ENCODE data around the gene CHST1. TPM values are rescaled to one million over a fixed set of nuclear protein-coding genes. Genes with fewer than 3 reads are reported as not detected.

The CHST1 gene
- total RNA-seq, 3 donors from 2014 or later (not counting 1 experiment from before 2014, with no cell fraction given), result not detected

DNA sequence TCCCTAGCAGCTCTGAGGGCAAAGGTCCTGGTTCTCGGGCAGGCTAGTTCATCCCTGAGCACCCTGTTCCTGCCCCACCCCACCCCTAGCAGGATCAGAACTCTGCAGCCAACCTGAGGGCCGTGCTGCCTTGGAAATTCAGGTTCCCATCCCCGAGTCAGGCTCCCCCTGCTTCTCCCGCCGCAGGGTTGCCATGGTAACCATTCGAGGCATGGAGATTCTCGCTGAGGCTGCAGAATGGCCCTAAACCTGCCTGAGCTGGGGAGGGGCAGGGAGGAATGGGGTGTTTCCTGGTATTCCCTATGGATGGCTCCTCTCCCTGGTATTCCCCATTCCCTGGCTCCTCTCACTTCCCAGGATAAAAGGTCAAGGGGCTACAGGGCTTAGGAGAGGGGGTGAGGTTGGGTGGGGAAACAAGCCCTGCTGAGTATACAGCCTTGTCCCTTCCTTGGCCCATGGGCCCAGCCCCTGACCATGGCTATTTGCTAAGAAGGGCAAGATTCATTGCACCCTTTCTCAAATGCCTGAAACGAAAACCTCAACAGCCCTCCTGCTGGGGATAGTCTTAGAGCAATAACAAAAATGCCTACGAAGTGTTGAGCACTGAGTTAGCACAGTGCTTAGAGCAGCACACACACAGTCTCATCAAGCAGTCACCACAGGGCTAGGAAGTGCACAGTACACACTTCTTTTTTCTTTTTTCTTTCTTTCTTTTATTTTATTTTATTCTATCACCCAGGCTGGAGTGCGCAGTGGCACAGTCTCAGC, 58.7 kb downstream of the CHST1 start:
- no peaks in the 10 kb centered on the region for H3K4me1 ChIP-seq (ENCODE audit: control insufficient read depth, insufficient read depth, low read length)
- H3K9me3 Mint-ChIP-seq, result peaks cover 0 to 3% of the 10 kb centered on the region in 2 donors
- no peak for DNase-seq
- no peak overlapping the region for H3K27ac Mint-ChIP-seq
- no peak overlapping the region for H3K27ac ChIP-seq (ENCODE audit: low read length)
- no peaks in the 10 kb centered on the region for H3K36me3 Mint-ChIP-seq
- no peaks in the 10 kb centered on the region for H3K9me3 ChIP-seq (ENCODE audit: control insufficient read depth, insufficient read depth, low read length)
- H3K4me3 Mint-ChIP-seq, result no peak overlapping the region
- H3K4me3 ChIP-seq (ENCODE audit: low read length), result no peak overlapping the region
- intact Hi-C loops (cut with micrococcal nuclease), result no loop called here
- peaks cover 25 to 48% of the 10 kb centered on the region in 2 donors for H3K27me3 Mint-ChIP-seq (ENCODE audit: low read depth in 2 of 2)
- TF ChIP-seq CTCF (IDR thresholded peaks at IDR 0.05), result no peak
- H3K36me3 ChIP-seq (ENCODE audit: control insufficient read depth, insufficient read depth, low read length), result no peaks in the 10 kb centered on the region
- WGBS (ENCODE audit: insufficient coverage), result 21% methylated on average over 10 of the region's 10 CpGs
- no peaks in the 10 kb centered on the region for H3K27me3 ChIP-seq (ENCODE audit: control insufficient read depth, insufficient read depth, low read length)
- H3K4me1 Mint-ChIP-seq, result no peaks in the 10 kb centered on the region
- no peak for ATAC-seq

DNA sequence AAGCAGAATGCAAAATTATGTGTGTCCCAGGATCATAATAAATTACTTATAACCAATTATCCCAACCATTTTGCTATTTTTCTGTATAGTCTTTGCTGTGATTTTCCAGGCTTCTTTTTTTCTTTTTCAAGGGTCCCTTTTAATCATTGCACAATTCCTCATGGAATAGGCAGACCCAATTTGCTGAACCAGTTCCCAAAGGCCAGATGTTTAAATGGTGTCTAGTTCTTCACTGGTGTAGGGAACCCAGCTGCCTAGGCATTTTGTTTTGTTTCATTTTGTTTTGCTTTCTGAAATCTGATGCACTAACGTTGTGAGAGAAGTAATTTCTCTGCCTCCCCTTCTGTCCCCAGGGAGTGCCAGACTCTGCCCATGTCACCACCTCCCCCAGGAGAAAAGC, 60.4 kb downstream of the CHST1 start:
- no peaks in the 10 kb centered on the region for H3K4me1 ChIP-seq (ENCODE audit: control insufficient read depth, insufficient read depth, low read length)
- Mint-ChIP-seq H3K4me1 (no peaks in the 10 kb centered on the region), H3K27ac (no peak overlapping the region), H3K4me3 (no peak overlapping the region), H3K36me3 (no peaks in the 10 kb centered on the region), H3K9me3 (peaks cover 0 to 3% of the 10 kb centered on the region in 2 donors), H3K27me3 (ENCODE audit: low read depth in 2 of 2) (peaks cover 23 to 51% of the 10 kb centered on the region in 2 donors)
- DNase-seq, result no peak
- no peaks in the 10 kb centered on the region for H3K9me3 ChIP-seq (ENCODE audit: control insufficient read depth, insufficient read depth, low read length)
- no peak overlapping the region for H3K4me3 ChIP-seq (ENCODE audit: low read length)
- TF ChIP-seq CTCF (IDR thresholded peaks at IDR 0.05), result no peak
- no peak overlapping the region for H3K27ac ChIP-seq (ENCODE audit: low read length)
- ATAC-seq, result no peak
- H3K27me3 ChIP-seq (ENCODE audit: control insufficient read depth, insufficient read depth, low read length), result no peaks in the 10 kb centered on the region
- intact Hi-C loops (cut with micrococcal nuclease), result no loop called here
- no peaks in the 10 kb centered on the region for H3K36me3 ChIP-seq (ENCODE audit: control insufficient read depth, insufficient read depth, low read length)
- no CpG with 5 or more reads among the region's 1 CpG for WGBS (ENCODE audit: insufficient coverage)

GRCh38 chr11:45603946-45604682, 61.3 kb downstream of the CHST1 start:
- no peak for TF ChIP-seq CTCF (IDR thresholded peaks at IDR 0.05)
- H3K27ac Mint-ChIP-seq, result no peak overlapping the region
- H3K9me3 Mint-ChIP-seq, result peaks cover 0 to under 1% of the 10 kb centered on the region in 2 donors
- no peak overlapping the region for H3K4me3 Mint-ChIP-seq
- H3K27me3 ChIP-seq (ENCODE audit: control insufficient read depth, insufficient read depth, low read length), result no peaks in the 10 kb centered on the region
- no peaks in the 10 kb centered on the region for H3K9me3 ChIP-seq (ENCODE audit: control insufficient read depth, insufficient read depth, low read length)
- no peak overlapping the region for H3K4me3 ChIP-seq (ENCODE audit: low read length)
- no peak for ATAC-seq
- DNase-seq, result no peak
- H3K4me1 Mint-ChIP-seq, result no peaks in the 10 kb centered on the region
- no peak overlapping the region for H3K27ac ChIP-seq (ENCODE audit: low read length)
- peaks cover 20 to 50% of the 10 kb centered on the region in 2 donors for H3K27me3 Mint-ChIP-seq (ENCODE audit: low read depth in 2 of 2)
- no peaks in the 10 kb centered on the region for H3K36me3 ChIP-seq (ENCODE audit: control insufficient read depth, insufficient read depth, low read length)
- intact Hi-C loops (cut with micrococcal nuclease), result no loop called here
- 22% methylated on average over 11 of the region's 11 CpGs for WGBS (ENCODE audit: insufficient coverage)
- H3K4me1 ChIP-seq (ENCODE audit: control insufficient read depth, insufficient read depth, low read length), result no peaks in the 10 kb centered on the region
- no peaks in the 10 kb centered on the region for H3K36me3 Mint-ChIP-seq
